AG04449 (cell line): Measurements from ENCODE around the gene RANBP9.

Experiments used
- CTCF ChIA-PET: fragments of 350-600 bp; formaldehyde crosslinking; extraction: SDS; loops from one replicate; lab custom pipeline; 2021; ENCODE audit warnings: antibody characterized with exemption; lab: Yijun Ruan, JAX
- POLR2A ChIA-PET: fragments of 400-600, 350-600 bp; formaldehyde crosslinking; extraction: SDS; loops from one replicate; lab custom pipeline; 2020; ENCODE audit warnings: antibody characterized with exemption, inconsistent platforms; lab: Yijun Ruan, JAX
- DNase-seq: peaks from one replicate; pipeline ENCODE4 v3.0.0-alpha.2; 2010; ENCODE audit warnings: low read depth, low spot score
- H3K4me3 ChIP-seq: 2 replicates; pipeline ENCODE4 v1.5.1; 2011; ENCODE audit warnings: low read depth, mild to moderate bottlenecking, control low read depth, low read length
- TF ChIP-seq, protein P1 (sequence below): IDR thresholded peaks from one replicate; pipeline ENCODE4 v1.5.1; 2011; ENCODE audit warnings: mild to moderate bottlenecking, moderate library complexity, low read length, control low read depth, inconsistent platforms; ENCODE audit not compliant: insufficient read depth; ENCODE audit errors: missing control alignments

Gene RANBP9

DNA sequence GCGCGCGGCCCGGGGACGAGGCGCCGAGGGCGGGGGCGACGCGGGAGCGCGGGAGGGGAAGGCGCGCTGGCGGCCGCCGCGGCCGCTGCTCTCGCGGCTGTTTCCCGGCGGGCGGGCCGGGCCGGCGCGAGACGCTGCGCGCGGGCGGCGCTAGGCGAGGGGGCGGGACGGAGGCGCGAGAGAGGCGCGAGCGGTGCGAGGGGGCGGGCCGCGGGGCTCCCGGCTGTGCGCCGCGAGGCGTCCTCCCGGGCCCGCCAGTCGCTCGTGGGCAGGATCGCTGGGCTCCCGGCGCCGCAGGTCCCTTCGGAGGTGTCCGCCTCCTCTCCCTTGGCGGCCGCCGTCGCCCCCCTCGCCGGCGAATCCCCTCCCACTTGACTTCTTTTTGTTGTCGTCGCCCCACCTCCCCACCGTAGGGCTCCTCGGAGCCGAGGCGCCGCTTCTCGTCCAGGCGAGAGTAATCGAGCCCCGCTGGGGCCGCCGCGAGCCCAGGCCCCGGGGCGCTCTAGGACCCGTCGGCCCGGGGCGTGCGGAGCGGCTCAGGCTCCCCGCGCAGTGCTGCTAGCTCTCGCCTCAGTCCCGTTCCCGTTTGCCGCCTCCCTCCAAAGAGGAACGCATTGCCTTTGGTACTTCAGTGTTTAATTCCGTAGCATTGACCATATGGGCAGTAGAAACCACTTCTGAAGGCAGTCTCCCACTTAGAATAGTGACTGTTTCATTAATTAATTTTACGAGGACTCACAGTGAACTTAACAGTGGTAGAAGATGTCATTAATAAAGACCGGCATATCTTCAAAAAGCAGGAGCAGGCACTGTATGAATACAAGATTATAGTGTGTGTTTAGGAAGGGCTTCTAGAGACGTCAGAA, at the start of gene RANBP9:
Gene RANBP9, minus strand, starts transcription at position 103 of the 866 bp plus-strand sequence. CDS start 330 bp downstream, outside the sequence.
- peak within 1 kb of the TSS; percentile 78 for H3K4me3 ChIP-seq
- TF ChIP-seq, protein P1, sequence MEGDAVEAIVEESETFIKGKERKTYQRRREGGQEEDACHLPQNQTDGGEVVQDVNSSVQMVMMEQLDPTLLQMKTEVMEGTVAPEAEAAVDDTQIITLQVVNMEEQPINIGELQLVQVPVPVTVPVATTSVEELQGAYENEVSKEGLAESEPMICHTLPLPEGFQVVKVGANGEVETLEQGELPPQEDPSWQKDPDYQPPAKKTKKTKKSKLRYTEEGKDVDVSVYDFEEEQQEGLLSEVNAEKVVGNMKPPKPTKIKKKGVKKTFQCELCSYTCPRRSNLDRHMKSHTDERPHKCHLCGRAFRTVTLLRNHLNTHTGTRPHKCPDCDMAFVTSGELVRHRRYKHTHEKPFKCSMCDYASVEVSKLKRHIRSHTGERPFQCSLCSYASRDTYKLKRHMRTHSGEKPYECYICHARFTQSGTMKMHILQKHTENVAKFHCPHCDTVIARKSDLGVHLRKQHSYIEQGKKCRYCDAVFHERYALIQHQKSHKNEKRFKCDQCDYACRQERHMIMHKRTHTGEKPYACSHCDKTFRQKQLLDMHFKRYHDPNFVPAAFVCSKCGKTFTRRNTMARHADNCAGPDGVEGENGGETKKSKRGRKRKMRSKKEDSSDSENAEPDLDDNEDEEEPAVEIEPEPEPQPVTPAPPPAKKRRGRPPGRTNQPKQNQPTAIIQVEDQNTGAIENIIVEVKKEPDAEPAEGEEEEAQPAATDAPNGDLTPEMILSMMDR, result no peak
- ChIA-PET CTCF (interaction anchor here (0.6 to 3.7 kb wide), 8 partner anchors 12 to 82 kb away, joined by 3 to 16 read pairs (median 4); no protein-coding TSS in a partner anchor), POLR2A (interaction anchor here (0.6 to 3.4 kb wide), 3 partner anchors 11 to 102 kb away, joined by 3 to 16 read pairs (median 5); partner anchors contain the start of genes MCUR1 and NOL7)
- peak; percentile 37 for DNase-seq

DNA sequence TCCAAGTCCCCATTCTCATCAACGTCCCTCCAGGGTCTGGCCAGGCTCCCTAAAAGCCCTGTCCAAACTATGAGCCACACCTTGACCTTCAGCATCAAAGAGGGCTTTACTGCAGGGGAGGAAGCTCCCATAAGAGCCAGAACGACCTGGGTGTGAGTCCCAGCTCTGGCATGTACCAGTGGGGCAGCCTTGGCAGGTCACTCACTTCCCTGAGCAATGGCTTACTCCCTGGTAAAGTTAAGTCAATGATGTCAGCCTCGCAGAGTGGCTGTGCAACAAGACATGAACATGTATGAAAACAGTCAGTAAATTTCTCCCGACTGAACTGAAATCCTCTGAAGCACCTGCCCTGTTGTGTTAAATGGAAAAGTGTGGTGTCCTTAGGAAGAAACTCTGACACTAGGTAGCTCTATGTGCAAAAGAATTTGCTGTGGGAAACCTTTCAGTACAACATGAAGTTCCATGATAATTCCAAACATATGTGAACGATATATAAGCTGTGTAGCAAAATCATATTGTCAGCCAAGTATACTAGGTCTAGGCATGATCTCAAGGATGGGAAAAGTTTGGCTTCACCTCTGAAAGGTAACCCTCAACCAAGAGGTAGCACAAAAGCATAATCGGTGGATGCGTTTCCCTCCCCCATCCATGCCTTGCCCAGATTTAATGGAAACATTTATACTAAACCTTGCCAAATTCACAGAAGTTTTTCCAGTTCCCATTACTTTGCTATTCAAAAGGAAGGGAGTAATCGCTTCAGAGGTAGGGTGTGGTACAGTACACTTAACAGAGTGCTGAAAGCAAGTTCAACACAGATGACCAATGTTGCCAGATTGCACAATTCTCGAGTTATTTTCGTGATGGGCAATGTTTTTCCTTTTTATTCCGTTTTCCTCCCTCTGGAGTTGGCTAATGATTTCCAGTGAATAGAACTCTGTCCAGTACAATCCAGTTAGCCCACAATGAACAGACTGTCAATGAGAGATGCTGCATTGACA, 49.0 kb upstream of the RANBP9 start:
- DNase-seq, result no peak
- ChIA-PET POLR2A (no interaction called here), CTCF (no interaction called here)
- no peak overlapping the region for H3K4me3 ChIP-seq
- TF ChIP-seq, protein P1, result no peak

DNA sequence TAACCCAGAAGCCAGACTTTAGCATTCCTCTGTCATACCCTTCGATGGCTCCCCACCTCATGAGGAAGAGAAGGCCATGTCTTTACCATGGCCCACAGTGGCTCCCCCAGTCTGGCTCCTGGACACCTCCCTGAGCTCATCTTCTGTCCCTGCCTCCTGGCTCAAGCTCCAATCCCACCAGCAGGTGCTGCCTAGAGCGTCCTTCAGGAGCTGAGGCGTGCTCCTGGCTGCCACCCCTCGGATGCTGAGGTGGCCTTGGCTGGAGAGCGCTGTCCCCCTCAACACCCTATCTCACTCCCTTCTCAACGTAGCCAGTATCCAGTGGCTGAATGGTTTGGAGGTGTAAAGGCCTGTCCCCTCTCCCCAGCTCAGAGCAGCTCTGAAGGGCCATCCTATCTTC, 47.4 kb upstream of the RANBP9 start:
- POLR2A ChIA-PET, result no interaction called here
- CTCF ChIA-PET, result interaction anchor here (0.7 kb wide), 1 partner anchor 38 kb away, joined by 4 read pairs; no protein-coding TSS in a partner anchor

DNA sequence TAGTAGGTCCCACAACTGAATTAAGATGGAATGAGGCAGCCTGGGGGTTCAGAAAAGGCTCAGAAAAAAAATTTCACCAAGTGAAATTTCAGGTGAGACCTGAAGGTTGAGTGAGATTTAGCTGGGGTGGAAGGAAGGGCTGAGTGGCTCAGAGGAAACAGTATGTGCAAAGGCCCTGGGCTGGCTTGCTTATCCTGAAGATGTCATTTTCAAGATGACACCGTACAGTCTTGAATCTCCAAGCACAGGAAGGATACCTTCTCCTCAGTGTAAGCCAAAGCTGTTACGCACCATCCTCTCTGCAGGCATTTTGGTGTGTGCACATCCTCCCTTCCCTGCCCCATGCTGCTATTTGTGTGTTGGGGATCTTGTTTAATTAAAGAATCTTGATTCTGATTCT, 43.0 kb upstream of the RANBP9 start:
- POLR2A ChIA-PET, result no interaction called here
- no peak for DNase-seq
- H3K4me3 ChIP-seq, result no peak overlapping the region
- TF ChIP-seq, protein P1, result no peak
- CTCF ChIA-PET, result no interaction called here

More for the DNA sequence above, 47.4 kb upstream of the RANBP9 start:
- H3K4me3 ChIP-seq, result no peak overlapping the region
- TF ChIP-seq, protein P1, result no peak
- DNase-seq, result no peak

DNA sequence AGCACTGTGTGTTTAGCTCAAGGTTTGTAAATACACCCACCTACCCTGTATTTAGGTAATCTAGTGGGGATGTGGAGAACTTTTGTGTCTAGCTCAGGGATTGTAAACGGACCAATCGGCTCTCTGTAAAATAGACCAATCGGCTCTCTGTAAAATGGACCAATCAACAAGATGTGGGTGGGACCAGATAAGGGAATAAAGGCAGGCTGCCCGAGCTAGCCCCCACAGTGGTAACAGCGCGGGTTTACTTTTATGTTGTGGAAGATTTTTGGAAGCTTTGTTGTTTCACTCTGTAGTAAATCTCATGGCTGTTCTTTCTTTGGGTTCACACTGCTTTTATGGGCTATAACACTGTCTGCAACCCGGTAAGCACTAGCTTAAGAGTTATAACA, 32.1 kb upstream of the RANBP9 start:
- CTCF ChIA-PET, result no interaction called here

More for the DNA sequence above, 32.1 kb upstream of the RANBP9 start:
- POLR2A ChIA-PET, result no interaction called here
- TF ChIP-seq, protein P1, result no peak
- no peak for DNase-seq
- no peak overlapping the region for H3K4me3 ChIP-seq
